ENCODE results near the gene NFIB. TPM values are rescaled to one million over a fixed set of nuclear protein-coding genes. Genes with fewer than 3 reads are reported as not detected.

NFIB gene
- total RNA-seq, 1 experiment from 2014 or later: 12.5 TPM

DNA sequence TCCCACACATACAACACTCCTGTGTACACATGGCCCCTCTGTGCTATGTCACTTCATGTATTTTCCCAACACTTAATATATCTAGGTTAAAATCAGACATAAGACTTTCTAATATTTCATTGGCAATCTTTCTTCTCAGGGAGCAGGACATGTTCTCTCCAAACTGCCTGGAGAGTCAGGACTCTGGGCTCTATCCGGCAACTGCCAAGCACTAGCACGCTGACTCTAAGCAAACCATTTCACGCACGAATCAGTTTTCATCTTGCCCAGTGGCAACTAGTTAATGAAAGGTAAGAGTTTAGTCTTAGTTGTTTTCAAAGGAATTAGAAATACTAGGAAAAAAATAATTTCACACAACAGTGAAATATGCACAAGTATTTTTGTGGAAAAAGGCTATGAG, 124.8 kb downstream of the NFIB start:
- ATAC-seq: peak; percentile 52; the same call in 1 of the 2 replicates
- H3K4me3 Mint-ChIP-seq: no peak overlapping the region
- no peaks in the 10 kb centered on the region; the same call in 1 of the 2 replicates for H3K36me3 Mint-ChIP-seq
- peak overlapping the region; percentile 78 for H3K27ac Mint-ChIP-seq
- H3K27me3 Mint-ChIP-seq (ENCODE audit: low read depth): no peaks in the 10 kb centered on the region
- peaks cover 16% of the 10 kb centered on the region for H3K4me1 Mint-ChIP-seq
- no peak for TF ChIP-seq HMGA2 (CRISPR knock-in tag; IDR thresholded peaks at IDR 0.05)
- TF ChIP-seq, protein P1, sequence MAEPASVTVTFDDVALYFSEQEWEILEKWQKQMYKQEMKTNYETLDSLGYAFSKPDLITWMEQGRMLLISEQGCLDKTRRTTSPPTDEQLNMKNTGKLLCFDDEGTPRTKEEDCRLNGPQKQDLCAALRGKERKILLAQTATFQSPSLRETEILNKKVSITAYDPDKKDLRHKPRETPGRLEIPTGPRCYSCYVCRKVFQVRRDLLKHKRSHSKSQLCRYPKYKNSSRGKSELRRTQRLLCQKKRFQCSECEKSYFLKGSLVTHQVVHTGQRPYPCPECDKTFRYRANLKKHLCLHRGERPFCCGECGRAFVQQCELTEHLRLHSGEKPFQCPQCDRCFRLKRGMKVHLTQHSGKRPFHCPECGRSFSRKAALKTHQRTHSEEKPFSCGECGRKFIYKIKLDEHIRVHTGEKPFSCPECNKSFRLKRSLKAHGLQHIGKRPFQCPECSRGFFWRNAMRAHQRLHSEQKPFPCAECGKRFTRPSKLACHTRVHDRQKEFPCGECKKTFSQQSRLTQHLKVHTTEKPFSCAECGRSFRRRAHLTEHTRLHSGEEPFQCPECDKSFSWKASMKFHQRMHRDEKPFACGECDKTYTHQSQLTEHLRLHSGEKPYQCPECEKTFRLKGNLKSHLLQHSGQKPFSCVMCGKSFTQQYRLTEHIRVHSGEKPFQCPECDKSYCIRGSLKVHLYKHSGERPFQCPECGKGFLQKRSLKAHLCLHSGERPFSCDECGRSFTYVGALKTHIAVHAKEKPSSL (CRISPR knock-in tag; conservative IDR thresholded peaks at IDR 0.05): no peak
- TF ChIP-seq, protein P2, sequence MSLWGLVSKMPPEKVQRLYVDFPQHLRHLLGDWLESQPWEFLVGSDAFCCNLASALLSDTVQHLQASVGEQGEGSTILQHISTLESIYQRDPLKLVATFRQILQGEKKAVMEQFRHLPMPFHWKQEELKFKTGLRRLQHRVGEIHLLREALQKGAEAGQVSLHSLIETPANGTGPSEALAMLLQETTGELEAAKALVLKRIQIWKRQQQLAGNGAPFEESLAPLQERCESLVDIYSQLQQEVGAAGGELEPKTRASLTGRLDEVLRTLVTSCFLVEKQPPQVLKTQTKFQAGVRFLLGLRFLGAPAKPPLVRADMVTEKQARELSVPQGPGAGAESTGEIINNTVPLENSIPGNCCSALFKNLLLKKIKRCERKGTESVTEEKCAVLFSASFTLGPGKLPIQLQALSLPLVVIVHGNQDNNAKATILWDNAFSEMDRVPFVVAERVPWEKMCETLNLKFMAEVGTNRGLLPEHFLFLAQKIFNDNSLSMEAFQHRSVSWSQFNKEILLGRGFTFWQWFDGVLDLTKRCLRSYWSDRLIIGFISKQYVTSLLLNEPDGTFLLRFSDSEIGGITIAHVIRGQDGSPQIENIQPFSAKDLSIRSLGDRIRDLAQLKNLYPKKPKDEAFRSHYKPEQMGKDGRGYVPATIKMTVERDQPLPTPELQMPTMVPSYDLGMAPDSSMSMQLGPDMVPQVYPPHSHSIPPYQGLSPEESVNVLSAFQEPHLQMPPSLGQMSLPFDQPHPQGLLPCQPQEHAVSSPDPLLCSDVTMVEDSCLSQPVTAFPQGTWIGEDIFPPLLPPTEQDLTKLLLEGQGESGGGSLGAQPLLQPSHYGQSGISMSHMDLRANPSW (CRISPR knock-in tag; conservative IDR thresholded peaks at IDR 0.05; ENCODE audit: low read depth): no peak
- TF ChIP-seq, protein P3, sequence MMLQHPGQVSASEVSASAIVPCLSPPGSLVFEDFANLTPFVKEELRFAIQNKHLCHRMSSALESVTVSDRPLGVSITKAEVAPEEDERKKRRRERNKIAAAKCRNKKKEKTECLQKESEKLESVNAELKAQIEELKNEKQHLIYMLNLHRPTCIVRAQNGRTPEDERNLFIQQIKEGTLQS (CRISPR knock-in tag; conservative IDR thresholded peaks at IDR 0.05): no peak
- TF ChIP-seq SMAD3 (CRISPR knock-in tag; IDR thresholded peaks at IDR 0.05; ENCODE audit: borderline replicate concordance): no peak
- no peak for TF ChIP-seq NR1H2 (CRISPR knock-in tag; IDR thresholded peaks at IDR 0.05)
- no peak for TF ChIP-seq TCF7 (CRISPR knock-in tag; IDR thresholded peaks at IDR 0.05; ENCODE audit: low read depth)
- no peak for TF ChIP-seq CREB1 (CRISPR knock-in tag; IDR thresholded peaks at IDR 0.05)
- TF ChIP-seq TEAD4 (CRISPR knock-in tag; IDR thresholded peaks at IDR 0.05): no peak
- TF ChIP-seq, protein P4, sequence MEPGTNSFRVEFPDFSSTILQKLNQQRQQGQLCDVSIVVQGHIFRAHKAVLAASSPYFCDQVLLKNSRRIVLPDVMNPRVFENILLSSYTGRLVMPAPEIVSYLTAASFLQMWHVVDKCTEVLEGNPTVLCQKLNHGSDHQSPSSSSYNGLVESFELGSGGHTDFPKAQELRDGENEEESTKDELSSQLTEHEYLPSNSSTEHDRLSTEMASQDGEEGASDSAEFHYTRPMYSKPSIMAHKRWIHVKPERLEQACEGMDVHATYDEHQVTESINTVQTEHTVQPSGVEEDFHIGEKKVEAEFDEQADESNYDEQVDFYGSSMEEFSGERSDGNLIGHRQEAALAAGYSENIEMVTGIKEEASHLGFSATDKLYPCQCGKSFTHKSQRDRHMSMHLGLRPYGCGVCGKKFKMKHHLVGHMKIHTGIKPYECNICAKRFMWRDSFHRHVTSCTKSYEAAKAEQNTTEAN (CRISPR knock-in tag; IDR thresholded peaks at IDR 0.05): no peak
- TF ChIP-seq, protein P5, sequence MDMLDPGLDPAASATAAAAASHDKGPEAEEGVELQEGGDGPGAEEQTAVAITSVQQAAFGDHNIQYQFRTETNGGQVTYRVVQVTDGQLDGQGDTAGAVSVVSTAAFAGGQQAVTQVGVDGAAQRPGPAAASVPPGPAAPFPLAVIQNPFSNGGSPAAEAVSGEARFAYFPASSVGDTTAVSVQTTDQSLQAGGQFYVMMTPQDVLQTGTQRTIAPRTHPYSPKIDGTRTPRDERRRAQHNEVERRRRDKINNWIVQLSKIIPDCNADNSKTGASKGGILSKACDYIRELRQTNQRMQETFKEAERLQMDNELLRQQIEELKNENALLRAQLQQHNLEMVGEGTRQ (CRISPR knock-in tag; IDR thresholded peaks at IDR 0.05): no peak
- no peak for TF ChIP-seq ETV6 (CRISPR knock-in tag; IDR thresholded peaks at IDR 0.05)
- TF ChIP-seq GRHL2 (CRISPR knock-in tag; IDR thresholded peaks at IDR 0.05; ENCODE audit: insufficient replicate concordance, severe bottlenecking): no peak
- TF ChIP-seq, protein P6, sequence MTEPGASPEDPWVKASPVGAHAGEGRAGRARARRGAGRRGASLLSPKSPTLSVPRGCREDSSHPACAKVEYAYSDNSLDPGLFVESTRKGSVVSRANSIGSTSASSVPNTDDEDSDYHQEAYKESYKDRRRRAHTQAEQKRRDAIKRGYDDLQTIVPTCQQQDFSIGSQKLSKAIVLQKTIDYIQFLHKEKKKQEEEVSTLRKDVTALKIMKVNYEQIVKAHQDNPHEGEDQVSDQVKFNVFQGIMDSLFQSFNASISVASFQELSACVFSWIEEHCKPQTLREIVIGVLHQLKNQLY (CRISPR knock-in tag; IDR thresholded peaks at IDR 0.05): no peak
- no peak for TF ChIP-seq GABPB1 (CRISPR knock-in tag; IDR thresholded peaks at IDR 0.05)
- TF ChIP-seq NFE2L1 (CRISPR knock-in tag; IDR thresholded peaks at IDR 0.05): no peak
- TF ChIP-seq KAT7 (CRISPR knock-in tag; IDR thresholded peaks at IDR 0.05; ENCODE audit: borderline replicate concordance): no peak
- TF ChIP-seq TEAD1 (CRISPR knock-in tag; IDR thresholded peaks at IDR 0.05): no peak
- no peak for DNase-seq (ENCODE audit: low spot score)
- ChIA-PET CTCF (no interaction called here), POLR2A (no interaction called here)
- H3K9me3 Mint-ChIP-seq: no peaks in the 10 kb centered on the region

DNA sequence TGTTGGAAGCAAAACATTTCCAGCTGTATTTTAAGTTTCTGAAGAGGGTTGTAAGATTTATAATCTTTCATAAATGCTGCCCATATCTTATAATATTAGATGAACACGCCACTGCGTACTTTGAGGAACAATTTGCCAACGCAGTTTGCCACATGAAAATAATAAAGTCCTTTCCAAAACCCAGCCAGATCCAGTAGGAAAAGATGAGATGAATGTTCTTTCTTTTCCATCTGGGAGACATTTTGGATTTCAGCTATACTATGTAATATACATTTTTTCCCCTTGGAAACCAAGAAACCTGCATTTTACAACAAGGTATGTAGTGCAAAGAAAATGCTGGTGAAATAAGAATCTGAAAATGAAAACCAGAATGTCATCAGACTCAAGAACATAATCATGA, 125.4 kb downstream of the NFIB start:
- peaks cover 16% of the 10 kb centered on the region for H3K4me1 Mint-ChIP-seq
- ChIA-PET POLR2A (no interaction called here), CTCF (no interaction called here)
- ATAC-seq (no peak), DNase-seq (ENCODE audit: low spot score) (no peak)
- no peaks in the 10 kb centered on the region for H3K27me3 Mint-ChIP-seq (ENCODE audit: low read depth)
- H3K36me3 Mint-ChIP-seq: no peaks in the 10 kb centered on the region; the same call in 1 of the 2 replicates
- no peak overlapping the region for H3K4me3 Mint-ChIP-seq
- H3K9me3 Mint-ChIP-seq: peaks cover 4% of the 10 kb centered on the region; the same call in 1 of the 2 replicates
- no peak overlapping the region for H3K27ac Mint-ChIP-seq
- TF ChIP-seq ATF1 (CRISPR knock-in tag; IDR thresholded peaks at IDR 0.05) (no peak), RORB (CRISPR knock-in tag; IDR thresholded peaks at IDR 0.05) (no peak), ZNF121 (CRISPR knock-in tag; IDR thresholded peaks at IDR 0.05) (no peak), TCF7 (CRISPR knock-in tag; IDR thresholded peaks at IDR 0.05; ENCODE audit: low read depth) (no peak), NR1H2 (CRISPR knock-in tag; IDR thresholded peaks at IDR 0.05) (no peak), ELF4 (CRISPR knock-in tag; IDR thresholded peaks at IDR 0.05; ENCODE audit: low read depth) (no peak)
- TF ChIP-seq, protein P5 (CRISPR knock-in tag; IDR thresholded peaks at IDR 0.05): no peak
- TF ChIP-seq, protein P7, sequence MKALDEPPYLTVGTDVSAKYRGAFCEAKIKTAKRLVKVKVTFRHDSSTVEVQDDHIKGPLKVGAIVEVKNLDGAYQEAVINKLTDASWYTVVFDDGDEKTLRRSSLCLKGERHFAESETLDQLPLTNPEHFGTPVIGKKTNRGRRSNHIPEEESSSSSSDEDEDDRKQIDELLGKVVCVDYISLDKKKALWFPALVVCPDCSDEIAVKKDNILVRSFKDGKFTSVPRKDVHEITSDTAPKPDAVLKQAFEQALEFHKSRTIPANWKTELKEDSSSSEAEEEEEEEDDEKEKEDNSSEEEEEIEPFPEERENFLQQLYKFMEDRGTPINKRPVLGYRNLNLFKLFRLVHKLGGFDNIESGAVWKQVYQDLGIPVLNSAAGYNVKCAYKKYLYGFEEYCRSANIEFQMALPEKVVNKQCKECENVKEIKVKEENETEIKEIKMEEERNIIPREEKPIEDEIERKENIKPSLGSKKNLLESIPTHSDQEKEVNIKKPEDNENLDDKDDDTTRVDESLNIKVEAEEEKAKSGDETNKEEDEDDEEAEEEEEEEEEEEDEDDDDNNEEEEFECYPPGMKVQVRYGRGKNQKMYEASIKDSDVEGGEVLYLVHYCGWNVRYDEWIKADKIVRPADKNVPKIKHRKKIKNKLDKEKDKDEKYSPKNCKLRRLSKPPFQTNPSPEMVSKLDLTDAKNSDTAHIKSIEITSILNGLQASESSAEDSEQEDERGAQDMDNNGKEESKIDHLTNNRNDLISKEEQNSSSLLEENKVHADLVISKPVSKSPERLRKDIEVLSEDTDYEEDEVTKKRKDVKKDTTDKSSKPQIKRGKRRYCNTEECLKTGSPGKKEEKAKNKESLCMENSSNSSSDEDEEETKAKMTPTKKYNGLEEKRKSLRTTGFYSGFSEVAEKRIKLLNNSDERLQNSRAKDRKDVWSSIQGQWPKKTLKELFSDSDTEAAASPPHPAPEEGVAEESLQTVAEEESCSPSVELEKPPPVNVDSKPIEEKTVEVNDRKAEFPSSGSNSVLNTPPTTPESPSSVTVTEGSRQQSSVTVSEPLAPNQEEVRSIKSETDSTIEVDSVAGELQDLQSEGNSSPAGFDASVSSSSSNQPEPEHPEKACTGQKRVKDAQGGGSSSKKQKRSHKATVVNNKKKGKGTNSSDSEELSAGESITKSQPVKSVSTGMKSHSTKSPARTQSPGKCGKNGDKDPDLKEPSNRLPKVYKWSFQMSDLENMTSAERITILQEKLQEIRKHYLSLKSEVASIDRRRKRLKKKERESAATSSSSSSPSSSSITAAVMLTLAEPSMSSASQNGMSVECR (CRISPR knock-in tag; IDR thresholded peaks at IDR 0.05; ENCODE audit: borderline replicate concordance): no peak
